Non-pigmented ciliary epithelial cell (primary cell): ENCODE measurements around the gene RNASE11.
"Not testable (repeated sequence)": the region's sequence is repeated elsewhere in the genome, so short reads cannot be mapped to it uniquely, and the experiment has no call there.

ENCODE experiments used
- DNase-seq: peaks from one replicate; pipeline ENCODE4 v3.0.0-alpha.2; 2010; ENCODE audit warnings: low read depth

Gene RNASE11

DNA sequence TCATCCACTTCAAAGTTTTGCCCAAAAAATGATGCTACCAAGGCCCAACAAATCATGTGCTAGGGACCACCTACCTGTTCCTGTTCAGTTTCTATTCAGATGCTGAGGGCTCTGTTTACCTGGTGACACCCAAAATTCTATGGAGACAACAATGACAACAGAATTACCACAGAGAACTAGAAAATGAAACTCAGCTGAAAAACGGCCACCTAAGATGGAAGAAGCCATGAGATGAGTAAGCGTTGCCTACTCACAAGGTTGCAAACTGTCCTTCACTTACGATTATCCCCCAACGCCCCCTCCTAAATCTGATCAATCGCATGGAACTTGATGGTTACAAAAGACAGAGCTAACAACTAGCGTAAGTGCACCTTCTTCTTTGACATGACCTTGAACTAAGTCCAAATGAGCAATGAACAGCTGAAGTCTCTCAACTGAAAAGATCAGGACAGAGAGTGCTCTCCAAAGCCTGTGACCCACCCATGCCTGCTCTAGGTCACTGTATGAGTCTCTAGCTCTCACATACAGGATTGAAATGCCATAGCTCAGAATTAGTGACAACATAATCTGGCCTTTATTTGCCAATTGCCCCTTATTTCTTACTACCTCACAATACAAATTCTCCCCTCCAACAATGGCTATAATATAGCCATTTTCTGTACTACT lies at the start of gene RNASE11:
Gene RNASE11 (minus strand): TSS at position 513 of the 666 bp plus-strand sequence.
- no peak for DNase-seq

DNA sequence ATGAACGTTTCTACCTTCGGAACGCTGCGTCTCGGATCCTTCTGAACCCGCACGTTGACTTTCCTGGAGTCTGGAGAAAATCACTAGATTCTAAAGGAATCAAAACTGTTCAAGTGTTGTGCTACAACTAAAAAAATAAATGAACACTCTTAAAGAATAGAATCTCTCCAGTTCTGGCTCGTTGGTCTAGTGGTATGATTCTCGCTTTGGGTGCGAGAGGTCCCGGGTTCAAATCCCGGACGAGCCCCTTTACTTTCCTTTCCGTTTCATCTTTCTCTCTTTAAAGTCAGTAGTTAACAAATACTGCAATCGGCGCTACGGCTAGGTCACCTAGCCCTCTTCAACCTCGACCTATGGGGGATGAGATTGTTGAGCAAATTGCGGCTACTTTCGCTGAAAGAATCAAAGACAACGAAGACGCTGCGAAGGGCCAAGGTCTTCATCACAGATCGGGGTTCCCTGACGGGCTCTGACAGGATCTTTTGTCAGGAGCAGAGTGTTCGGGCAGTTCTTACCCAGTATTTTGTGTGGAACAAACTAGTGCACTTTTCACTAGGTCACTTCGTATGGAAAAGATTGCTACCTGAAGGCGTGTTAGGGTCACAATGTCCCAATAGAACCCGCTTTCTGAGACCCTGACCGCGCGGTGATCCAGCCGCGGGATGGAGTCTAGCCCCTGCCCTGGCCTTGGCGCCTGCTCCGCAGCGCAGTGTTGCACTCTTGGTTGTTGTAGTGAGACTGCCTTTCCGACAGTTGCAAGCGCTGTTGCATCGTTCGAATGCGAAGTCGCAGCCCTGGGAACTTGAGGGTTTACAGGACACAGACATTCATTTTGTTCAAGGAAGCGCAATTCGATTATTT lies 45.3 kb upstream of the RNASE11 start:
- DNase-seq = peak; percentile 72

DNA sequence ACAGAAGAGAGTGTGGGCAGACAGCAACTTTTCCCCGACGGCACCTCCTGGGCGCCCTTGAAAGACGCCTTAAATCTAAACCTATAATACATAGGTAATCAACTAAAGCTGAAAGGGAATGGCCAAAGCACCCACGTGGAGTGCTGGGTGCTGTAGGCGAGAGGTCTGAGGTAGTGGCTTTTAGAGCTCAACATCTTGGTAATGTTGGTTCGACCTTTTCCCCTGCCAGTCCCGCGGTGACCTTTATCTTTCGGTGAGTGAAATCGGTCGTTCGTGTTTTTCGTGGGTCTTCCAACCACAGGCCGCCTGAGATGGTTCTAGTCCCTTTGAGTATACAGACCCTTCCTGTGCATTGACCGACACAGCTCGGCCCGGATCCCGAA lies 44.6 kb upstream of the RNASE11 start:
- DNase-seq = no peak

DNA sequence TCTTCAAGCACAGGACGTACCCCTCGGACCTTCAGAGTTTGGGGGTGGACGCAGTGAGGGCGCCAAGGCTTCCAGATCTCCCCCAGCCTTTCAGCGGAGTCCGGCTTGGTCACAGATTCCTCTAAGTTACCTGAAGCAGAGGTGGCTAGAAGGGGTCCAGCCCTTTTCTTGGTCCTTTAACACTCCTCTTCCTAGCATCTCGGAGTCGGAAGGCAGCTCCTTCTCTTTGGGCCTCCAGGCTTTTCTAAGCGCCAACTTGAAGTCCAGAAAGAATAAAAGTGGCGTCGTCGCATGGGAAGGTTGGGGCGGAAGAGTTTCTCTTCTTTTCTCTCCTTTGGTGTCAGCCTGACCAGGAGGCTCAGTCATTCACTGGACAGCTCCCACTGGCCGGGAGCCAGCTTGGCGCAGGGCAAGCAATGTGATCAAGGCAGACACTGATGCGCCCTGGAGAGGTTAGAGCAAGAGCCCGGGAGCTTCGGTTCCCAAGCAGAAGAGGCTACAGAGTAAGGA lies 44.1 kb upstream of the RNASE11 start:
- DNase-seq = no peak

DNA sequence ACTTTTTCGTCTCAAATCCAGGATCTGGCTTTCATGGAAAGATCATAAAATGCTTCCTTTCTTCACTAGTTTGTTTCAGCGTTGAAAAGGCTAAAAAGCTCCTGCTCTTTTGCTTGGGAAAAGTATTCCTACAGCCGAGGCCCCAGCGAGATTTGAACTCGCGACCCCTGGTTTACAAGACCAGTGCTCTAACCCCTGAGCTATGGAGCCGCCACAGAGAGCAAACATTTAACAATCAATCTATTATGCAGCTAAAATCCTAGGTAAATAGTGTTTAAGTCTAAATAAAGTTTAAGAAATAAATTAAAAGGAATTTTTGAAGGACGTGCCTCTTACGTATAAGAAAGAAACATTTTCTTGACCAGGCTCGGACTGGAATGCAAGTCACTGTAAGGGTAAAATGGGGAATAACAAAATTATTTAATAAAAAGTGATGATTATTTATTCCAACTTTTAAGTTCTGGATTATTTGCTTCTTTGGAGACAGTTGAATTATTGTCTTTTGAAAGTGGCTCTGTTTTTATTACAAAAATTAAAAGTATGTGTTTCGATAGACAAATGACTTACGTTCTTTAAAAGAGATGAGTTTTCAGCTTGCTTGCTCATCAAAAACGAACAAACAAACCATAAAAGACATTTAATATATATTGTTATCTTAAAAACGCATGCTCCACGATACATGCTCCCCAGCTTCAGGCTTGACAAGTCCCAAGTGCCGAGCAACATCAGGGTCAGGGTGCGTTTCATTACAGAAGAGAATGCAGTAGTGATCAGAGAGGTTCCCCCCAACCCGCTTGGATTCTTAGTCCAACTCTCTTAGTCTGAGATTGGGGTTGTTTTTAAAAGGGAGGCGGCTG lies 43.5 kb upstream of the RNASE11 start:
- DNase-seq = no peak

DNA sequence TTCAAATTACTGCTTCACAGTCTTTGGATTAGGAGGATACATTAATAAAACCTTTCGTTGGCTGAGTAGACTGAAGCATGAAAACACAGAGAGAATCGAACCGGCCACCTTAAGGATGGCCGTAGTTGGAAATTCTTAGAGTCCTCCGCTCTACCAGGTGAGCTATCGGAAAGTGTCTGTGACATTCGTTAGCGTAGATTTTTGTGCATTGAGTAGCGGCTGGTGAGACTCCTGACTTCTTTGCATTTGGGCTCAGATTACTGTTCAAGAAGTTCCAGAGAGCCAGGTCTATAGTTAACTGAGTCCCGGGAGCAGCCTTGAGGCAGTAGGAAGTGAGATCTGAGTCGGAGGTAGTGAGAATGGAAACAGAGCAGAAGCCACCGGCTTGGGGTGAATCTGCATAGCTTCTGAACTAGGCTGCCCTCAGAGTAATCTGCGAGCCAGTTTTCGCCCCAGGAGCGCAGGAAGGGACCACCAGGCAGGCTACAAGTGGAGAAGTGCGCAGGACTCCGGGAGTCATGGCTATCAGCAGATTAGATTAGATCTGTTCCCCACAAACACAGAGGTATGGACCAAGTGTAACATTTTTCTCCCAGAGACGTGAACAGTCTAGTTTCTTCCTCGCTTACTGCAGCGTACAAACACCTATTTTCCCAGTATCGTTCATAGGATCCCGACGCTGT lies 42.7 kb upstream of the RNASE11 start:
- DNase-seq = no peak

DNA sequence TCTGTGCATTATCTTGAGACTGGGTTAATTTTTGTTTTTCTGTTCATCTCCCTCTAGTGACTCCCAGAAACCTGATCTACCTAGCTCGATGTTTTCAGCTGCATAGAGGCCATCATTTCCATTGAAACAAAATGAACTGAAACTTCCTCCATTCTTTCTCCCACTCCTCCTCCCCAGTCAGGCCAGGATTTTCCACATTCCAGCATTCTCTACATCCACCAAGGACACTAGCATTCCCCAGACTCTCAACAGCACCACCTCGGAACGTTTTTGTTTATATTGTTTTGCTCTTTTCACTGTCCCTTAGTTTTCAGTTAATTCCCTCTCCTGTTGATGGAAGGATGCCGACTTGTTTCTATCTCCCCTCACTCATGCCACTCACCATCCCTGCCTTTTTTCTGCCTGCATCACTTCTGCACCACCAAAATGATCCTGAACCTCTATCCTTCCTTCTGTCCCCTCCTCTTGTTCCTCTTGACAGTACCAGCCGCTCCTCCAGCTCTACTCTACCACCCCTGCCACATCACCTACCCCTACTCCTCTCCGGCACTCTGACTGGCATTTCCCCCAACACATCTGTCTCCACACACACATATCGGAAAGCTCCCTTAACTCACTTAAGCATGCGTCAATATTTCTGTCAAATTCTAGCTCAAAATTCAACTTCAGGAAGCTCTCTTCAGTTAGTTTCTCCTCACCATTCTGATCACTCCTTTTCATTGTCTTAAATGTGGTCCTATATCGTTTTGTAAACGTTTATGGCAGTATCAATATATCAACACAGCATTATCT lies 40.5 kb upstream of the RNASE11 start:
- DNase-seq = no peak

DNA sequence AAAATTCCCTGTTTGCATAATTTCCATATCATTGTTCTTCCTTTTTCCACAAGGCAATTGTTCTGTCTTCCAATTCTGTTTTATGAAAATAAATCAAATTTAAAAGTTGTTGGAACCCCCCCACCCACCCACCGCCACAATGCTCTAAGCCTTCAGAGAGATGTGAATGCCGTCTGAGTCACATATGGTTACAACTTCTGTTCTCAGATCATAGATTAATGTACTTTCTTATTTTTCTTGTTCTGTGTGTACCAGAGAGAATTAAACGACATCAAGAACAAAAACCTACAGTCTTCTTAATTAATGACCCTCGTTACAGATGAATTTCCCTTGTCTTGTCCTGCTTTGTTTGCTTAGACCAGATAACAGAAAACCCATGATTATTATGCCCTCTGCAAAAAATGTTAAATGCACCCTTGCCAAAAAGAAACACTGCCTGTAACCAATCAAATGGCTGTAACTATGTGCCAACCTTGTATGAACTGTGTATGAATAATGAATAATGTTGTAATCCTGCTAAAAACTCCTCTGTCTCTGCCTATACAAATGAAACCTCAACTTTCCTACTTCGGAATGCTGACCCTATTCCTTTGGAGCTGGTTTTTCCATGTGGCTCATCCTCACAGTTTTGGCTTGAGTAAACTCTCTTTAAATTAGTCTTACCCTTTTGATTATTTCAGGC lies 39.7 kb upstream of the RNASE11 start:
- DNase-seq = no peak

DNA sequence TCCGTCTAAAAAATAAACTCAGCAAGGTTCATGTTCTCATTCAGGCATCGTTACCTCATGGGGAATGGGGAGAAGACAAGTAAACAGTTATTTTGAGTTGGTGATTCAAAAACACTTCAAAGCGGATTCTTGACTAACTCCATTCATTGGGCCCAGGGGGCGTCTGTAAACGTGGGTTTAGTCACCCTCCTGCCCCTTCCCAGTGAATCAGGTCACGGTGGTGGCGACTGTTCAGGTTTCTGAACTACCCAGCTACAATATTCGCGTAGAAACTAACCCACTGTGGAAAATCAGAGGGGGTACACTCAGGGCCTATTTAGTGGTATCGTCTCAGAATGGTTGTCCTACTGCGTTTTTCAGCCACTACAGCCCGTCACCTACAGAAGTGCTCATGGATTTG lies 38.5 kb upstream of the RNASE11 start:
- DNase-seq = no peak

DNA sequence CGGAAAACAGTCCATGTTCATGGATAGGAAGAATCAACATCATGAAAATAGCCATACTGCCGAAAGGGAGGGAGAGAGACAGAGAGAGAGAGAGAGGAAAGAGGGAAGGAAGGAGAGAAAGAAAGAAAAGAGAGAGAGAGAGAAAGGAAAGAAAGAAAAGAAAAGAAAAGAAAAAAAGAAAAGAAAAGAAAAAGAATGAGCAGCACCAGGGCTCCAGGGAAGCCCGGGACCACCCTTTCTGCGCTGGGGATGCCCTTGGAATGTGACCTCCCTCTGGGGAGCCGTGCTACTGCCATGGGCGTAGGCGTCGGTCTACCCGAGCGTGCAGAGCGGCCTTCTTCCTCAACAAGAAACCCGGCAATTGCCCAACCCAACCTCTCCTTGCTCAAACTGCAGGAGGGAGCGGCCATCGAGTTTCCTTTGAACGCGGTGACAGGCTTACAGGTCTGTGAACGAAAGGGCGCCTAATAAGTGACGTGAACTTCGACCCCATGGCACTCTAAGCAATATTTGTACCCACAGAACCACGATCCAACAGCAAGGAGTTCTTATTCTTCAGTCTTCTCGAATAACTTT lies 36.8 kb upstream of the RNASE11 start:
- no peak for DNase-seq

DNA sequence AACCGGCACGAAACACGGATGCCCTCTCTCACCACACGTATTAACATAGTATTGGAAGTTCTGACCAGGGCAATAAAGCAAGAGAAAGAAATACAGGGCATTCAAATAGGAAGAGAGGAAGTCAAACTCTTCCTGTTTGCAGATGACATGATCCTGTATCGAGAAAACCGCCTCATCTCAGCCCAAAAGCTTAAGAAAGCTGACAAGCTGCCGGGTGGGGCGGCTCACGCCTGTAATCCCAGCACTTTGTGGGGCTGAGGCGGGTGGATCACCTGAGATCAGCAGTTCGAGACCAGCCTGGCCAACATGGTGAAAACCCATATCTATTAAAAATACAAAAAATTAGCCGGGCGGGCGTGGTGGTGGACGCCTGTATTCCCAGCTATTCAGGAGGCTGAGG lies 36.0 kb upstream of the RNASE11 start:
- DNase-seq = no peak

DNA sequence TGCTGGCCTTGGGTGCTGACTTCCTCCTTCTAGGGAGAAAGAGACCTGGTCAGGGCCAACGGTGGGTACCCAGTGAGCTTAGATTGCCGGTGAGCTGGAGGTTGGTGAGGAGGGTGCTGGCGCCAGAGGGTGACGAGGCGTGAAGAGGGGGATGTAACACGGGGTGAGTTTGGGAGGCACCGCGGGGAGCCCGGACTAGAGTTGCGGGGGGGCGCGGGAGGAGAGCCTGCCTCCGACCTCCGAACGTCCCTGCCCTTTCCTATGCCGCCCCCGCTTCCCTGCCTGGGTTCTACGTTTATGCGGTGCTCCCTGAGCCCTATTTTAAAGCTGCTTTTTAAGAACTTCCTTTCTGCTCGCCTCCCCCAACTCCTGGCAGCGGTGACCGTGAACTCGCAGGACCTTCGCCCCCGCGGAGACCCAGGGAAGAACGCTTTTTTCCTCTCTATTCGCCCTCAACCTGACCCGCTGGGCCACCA lies 35.1 kb upstream of the RNASE11 start:
- DNase-seq = no peak

DNA sequence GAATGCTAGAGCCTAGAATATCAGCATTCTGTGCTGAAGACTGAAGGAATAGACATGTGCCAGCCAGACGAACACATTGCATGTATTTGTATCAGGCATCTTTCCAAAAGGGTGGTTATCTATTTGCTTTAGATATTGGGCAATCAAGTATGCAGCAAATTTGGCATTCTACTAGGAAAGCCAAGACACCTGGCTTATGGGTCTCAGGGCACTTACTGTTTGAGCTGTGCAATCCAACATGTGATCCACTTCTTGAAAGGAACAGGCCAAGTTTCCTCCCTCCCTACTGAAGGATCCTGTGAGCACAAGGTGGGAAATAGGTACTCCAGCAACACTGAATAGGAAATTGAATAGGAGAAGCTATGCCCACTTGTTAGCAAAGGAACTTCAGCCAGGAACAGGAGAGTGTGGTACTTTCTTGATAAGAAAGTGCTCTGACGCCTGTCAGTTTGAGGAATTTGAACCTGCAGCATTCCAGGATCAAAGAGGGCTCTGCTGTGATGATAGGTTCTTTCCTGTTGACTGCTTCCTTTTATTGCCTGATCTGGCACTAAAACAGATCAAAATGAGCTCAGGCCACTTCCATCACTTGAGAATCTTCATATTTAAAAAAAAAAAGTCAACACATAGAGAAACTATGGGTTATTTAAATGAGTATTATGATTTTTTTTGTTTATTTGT lies 33.1 kb upstream of the RNASE11 start:
- DNase-seq = no peak

DNA sequence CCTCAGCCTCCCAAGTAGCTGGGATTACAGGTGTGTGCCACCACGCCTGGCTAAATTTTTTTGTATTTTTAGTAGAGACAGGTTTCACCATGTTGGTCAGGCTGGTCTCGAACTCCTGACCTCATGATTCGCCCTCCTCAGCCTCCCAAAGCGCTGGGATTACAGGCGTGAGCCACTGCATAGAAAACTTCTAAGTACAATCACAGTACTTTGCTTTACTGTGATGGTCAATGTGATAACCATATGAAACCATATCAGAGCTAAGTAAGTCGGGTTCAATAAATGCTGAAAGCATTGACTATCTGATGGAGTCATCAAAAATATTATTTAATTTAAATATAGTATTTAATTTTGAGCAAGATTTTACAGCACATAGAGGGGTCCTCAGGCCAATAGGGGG lies 31.9 kb upstream of the RNASE11 start:
- not testable (repeated sequence) for DNase-seq

DNA sequence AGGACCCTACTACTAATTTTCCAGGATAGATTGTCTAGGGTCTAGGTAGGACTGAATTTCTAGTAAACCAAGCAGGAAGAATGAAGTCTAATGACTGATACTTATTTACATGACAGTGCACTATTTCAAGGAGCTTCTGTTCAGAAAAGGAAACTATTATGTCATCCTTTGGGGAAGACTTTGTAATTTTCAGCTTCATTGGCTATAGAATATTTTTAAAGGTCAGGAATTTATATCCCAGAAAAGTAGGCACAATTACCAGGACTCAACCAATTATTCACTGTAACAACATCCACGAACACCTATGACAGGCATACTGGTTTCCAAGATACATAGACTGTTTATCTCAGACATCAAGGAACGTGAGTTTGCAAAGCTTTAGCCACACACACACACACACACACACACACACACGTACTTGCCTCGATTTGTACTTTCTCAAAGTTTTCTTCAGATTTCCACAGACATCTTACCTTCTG lies 30.5 kb upstream of the RNASE11 start:
- no peak for DNase-seq

DNA sequence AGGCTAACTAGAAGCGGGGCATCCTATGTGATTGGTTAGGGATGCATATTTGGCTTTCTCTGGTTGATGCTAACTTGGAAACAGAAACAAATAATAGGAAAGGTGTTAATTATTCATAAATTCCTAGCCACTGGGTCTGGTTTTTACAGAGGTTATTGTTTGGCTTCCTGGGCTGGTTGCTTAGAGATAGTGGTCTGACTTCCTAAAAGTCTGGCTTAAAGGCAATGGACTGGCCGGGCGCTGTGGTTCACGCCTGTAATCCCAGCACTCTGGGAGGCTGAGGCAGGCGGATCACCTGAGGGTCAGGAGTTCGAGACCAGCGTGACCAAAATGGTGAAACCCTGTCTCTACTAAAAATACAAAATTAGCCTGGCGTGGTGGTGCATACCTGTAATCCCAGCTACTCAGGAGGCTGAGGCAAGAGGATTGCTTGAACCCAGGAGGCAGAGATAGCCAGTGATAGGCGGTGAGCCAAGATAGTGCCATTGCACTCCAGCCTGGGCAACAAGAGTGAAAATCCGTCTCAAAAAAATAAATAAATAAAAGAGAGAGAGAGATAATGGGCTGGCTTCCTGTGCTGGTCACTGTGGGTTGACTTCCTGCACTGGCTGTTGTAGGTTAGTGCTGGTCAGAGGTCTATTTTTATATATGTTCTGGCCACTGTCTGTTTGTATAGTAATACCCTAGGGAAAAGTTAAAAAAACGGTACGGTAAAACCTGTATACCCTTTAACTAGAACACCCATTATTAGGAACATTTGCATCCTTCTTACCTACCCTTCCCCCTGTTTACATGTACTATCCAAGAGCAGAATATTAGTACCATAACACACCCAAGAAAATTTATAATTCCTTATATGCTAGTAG lies 29.6 kb upstream of the RNASE11 start:
- no peak for DNase-seq

DNA sequence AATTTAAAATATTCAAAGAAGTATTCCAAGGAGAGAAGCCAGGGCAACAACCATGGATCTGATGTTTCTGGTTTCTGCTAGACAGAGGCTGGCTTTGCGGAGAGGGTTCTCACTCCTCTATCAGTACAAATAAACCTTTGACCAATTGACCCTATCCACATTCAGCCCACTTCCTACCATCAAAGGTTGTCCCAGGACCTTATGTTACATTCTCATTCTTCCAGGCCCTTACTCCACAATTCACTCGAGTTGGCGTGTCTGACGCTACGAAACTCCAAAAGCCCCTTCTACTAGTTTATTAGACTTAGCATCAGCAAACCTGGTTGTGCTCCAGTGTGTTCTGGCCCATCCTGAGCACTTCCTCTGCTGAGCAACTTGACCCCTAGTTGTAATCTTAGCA lies 28.2 kb upstream of the RNASE11 start:
- DNase-seq = no peak
